PFSK-1 (cell line): ENCODE measurements around the gene SETSIP.

Experiments
- FOXP2 ChIP-seq: optimal IDR thresholded peaks from 2 replicates; pipeline ENCODE3; 2011; ENCODE audit warnings: borderline replicate concordance, control low read depth, inconsistent platforms; ENCODE audit not compliant: insufficient read depth; ENCODE audit errors: extremely low read length, extremely low read depth
- POLR2AphosphoS5 ChIP-seq: IDR thresholded peaks from 2 replicates; pipeline ENCODE4 v1.6.1; 2012; ENCODE audit warnings: low read depth, mild to moderate bottlenecking, control low read depth, low read length, moderate library complexity
- REST ChIP-seq, 2 experiments: IDR thresholded peaks; 2 replicates each; pipeline versions ENCODE4 v1.6.1 to v1.8.0; 2011 to 2012; ENCODE audit warnings: low read depth in 2 of 2, low read length in 2 of 2, control low read depth in 1 of 2, inconsistent platforms in 1 of 2, mild to moderate bottlenecking in 1 of 2, moderate library complexity in 1 of 2; ENCODE audit not compliant: insufficient read depth in 1 of 2
- SIN3A ChIP-seq: IDR thresholded peaks from 2 replicates; pipeline ENCODE4 v1.6.1; 2012; ENCODE audit warnings: mild to moderate bottlenecking, low read length, moderate library complexity, borderline replicate concordance; ENCODE audit not compliant: insufficient read depth
- TAF1 ChIP-seq: IDR thresholded peaks from 2 replicates; pipeline ENCODE4 v1.6.1; 2012; ENCODE audit warnings: low read length, control low read depth, borderline replicate concordance; ENCODE audit not compliant: insufficient read depth

The SETSIP gene

GRCh38 chr1:92080128-92080985, 5.1 kb upstream of the SETSIP start, which contains the start of gene BTBD8:
Gene BTBD8 (plus strand): TSS chr1:92080345. CDS start chr1:92080572, 227 bp downstream.
- TF ChIP-seq FOXP2 (peak; percentile 74), POLR2AphosphoS5 (no peak), TAF1 (0 out of 2 replicates have a peak, but pooled peaks have one; percentile 10), SIN3A (0 out of 2 replicates have a peak, but pooled peaks have one; percentile 45), REST (IDR thresholded peaks at IDR 0.05; ENCODE audit: insufficient read depth in 1 of 2, low read depth in 2 of 2, low read length in 2 of 2) (no peak)

GRCh38 chr1:92079441-92079840, 4.2 kb upstream of the SETSIP start:
- no peak for TF ChIP-seq FOXP2
- TF ChIP-seq SIN3A, result no peak
- TF ChIP-seq POLR2AphosphoS5, result no peak
- TF ChIP-seq REST (IDR thresholded peaks at IDR 0.05; ENCODE audit: insufficient read depth in 1 of 2, low read depth in 2 of 2, low read length in 2 of 2), result no peak
- no peak for TF ChIP-seq TAF1

- TF ChIP-seq TAF1 (no peak), REST (IDR thresholded peaks at IDR 0.05; ENCODE audit: insufficient read depth in 1 of 2, low read depth in 2 of 2, low read length in 2 of 2) (no peak), POLR2AphosphoS5 (no peak), SIN3A (no peak), FOXP2 (no peak)
These were observed 1.2 kb upstream of the SETSIP start for GRCh38 chr1:92076363-92076762.

GRCh38 chr1:92070892-92071291, 4.3 kb downstream of the SETSIP start:
- TF ChIP-seq POLR2AphosphoS5 (no peak), FOXP2 (no peak), SIN3A (no peak), REST (IDR thresholded peaks at IDR 0.05; ENCODE audit: insufficient read depth in 1 of 2, low read depth in 2 of 2, low read length in 2 of 2) (no peak), TAF1 (no peak)
